ENCODE results near the gene TYK2. TPM values are rescaled to one million over a fixed set of nuclear protein-coding genes. Genes with fewer than 3 reads are reported as not detected.
"Not testable (repeated sequence)": the region's sequence is repeated elsewhere in the genome, so short reads cannot be mapped to it uniquely, and the experiment has no call there.

The TYK2 gene
- 63.6 TPM for total RNA-seq

GRCh38 chr19:10380313-10381102, at the start of gene TYK2:
Gene TYK2 (minus strand): TSS chr19:10380572. CDS start chr19:10378406, 2,166 bp downstream.
- peak; percentile 98 for DNase-seq

- no peak for DNase-seq
Measured at GRCh38 chr19:10428996-10429381, 48.6 kb upstream of the TYK2 start.

- DNase-seq, result no peak
Measured at GRCh38 chr19:10427169-10427568, 46.8 kb upstream of the TYK2 start.

- peak; percentile 43 for DNase-seq
Measured at GRCh38 chr19:10424011-10424637, 43.8 kb upstream of the TYK2 start.

- DNase-seq, result no peak
Measured at GRCh38 chr19:10422846-10423245, 42.5 kb upstream of the TYK2 start.

GRCh38 chr19:10422046-10422461, 41.7 kb upstream of the TYK2 start:
- DNase-seq, result no peak

GRCh38 chr19:10421240-10422045, 41.1 kb upstream of the TYK2 start:
- no peak for DNase-seq

- DNase-seq, result no peak
Measured at GRCh38 chr19:10420444-10421239, 40.3 kb upstream of the TYK2 start, which contains the start of gene PDE4A. Gene PDE4A (plus strand): TSS chr19:10420538. CDS start chr19:10420765, 227 bp downstream.

GRCh38 chr19:10419646-10420443, 39.5 kb upstream of the TYK2 start:
- DNase-seq, result no peak

GRCh38 chr19:10419200-10419645, 38.9 kb upstream of the TYK2 start:
- no peak for DNase-seq

- no peak for DNase-seq
Measured at GRCh38 chr19:10418485-10419199, 38.3 kb upstream of the TYK2 start.

GRCh38 chr19:10418235-10418484, 37.8 kb upstream of the TYK2 start:
- no peak for DNase-seq

GRCh38 chr19:10417541-10418234, 37.3 kb upstream of the TYK2 start:
- no peak for DNase-seq

GRCh38 chr19:10416380-10417257, 36.2 kb upstream of the TYK2 start:
- peak; percentile 86 for DNase-seq

- no peak for DNase-seq
Measured at GRCh38 chr19:10416083-10416379, 35.7 kb upstream of the TYK2 start.

- DNase-seq, result no peak
Measured at GRCh38 chr19:10412257-10412977, 32.0 kb upstream of the TYK2 start.

GRCh38 chr19:10411224-10411623, 30.9 kb upstream of the TYK2 start:
- DNase-seq, result not testable (repeated sequence)

- no peak for DNase-seq
Measured at GRCh38 chr19:10408511-10409283, 28.3 kb upstream of the TYK2 start.
